GM18907 (cell line): ENCODE data around the gene C2orf68.
"Not testable (repeated sequence)": the region's sequence is repeated elsewhere in the genome, so short reads cannot be mapped to it uniquely, and the experiment has no call there.

ENCODE experiments used
- ATAC-seq: cut with Tn5 transposase; IDR thresholded peaks from one replicate; pipeline ENCODE4 v1.9.1; 2021; ENCODE audit warnings: mild to moderate bottlenecking, moderate library complexity; ENCODE audit not compliant: unreplicated experiment

C2orf68 gene

GRCh38 chr2:85600951-85601770 is 10.7 kb downstream of the C2orf68 start:
- no peak for ATAC-seq

GRCh38 chr2:85600235-85600575 is 11.7 kb downstream of the C2orf68 start:
- ATAC-seq, result no peak

GRCh38 chr2:85599468-85600234 is 12.2 kb downstream of the C2orf68 start:
- ATAC-seq, result no peak

- ATAC-seq, result no peak
Measured at GRCh38 chr2:85598594-85599340, 13.1 kb downstream of the C2orf68 start.

GRCh38 chr2:85597241-85597640 is 14.6 kb downstream of the C2orf68 start:
- no peak for ATAC-seq

GRCh38 chr2:85596486-85597143 is 15.3 kb downstream of the C2orf68 start:
- no peak for ATAC-seq

- peak; percentile 4 for ATAC-seq
Measured at GRCh38 chr2:85596026-85596333, 15.9 kb downstream of the C2orf68 start.

- ATAC-seq, result peak; percentile 99
Measured at GRCh38 chr2:85595301-85596025, 16.4 kb downstream of the C2orf68 start, which contains the start of gene RNF181. TSS of gene RNF181 (plus strand) at chr2:85595745. CDS start at chr2:85595764, 19 bp downstream.

GRCh38 chr2:85594715-85595300 is 17.1 kb downstream of the C2orf68 start:
- peak; percentile 2 for ATAC-seq

- no peak for ATAC-seq
Measured at GRCh38 chr2:85593023-85593422, 18.8 kb downstream of the C2orf68 start.

- not testable (repeated sequence) for ATAC-seq
Measured at GRCh38 chr2:85592299-85592698, 19.6 kb downstream of the C2orf68 start.

- ATAC-seq, result no peak
Measured at GRCh38 chr2:85591563-85591962, 20.3 kb downstream of the C2orf68 start.

- no peak for ATAC-seq
Measured at GRCh38 chr2:85590950-85591349, 20.9 kb downstream of the C2orf68 start.

- ATAC-seq, result no peak
Measured at GRCh38 chr2:85589982-85590791, 21.7 kb downstream of the C2orf68 start.

GRCh38 chr2:85589181-85589580 is 22.7 kb downstream of the C2orf68 start:
- ATAC-seq, result no peak

- no peak for ATAC-seq
Measured at GRCh38 chr2:85588645-85589044, 23.2 kb downstream of the C2orf68 start.

GRCh38 chr2:85588236-85588635 is 23.6 kb downstream of the C2orf68 start:
- ATAC-seq, result no peak

- no peak for ATAC-seq
Measured at GRCh38 chr2:85585781-85586105, 26.1 kb downstream of the C2orf68 start.
